Measurements from ENCODE around the gene TUBA1C.

DNA sequence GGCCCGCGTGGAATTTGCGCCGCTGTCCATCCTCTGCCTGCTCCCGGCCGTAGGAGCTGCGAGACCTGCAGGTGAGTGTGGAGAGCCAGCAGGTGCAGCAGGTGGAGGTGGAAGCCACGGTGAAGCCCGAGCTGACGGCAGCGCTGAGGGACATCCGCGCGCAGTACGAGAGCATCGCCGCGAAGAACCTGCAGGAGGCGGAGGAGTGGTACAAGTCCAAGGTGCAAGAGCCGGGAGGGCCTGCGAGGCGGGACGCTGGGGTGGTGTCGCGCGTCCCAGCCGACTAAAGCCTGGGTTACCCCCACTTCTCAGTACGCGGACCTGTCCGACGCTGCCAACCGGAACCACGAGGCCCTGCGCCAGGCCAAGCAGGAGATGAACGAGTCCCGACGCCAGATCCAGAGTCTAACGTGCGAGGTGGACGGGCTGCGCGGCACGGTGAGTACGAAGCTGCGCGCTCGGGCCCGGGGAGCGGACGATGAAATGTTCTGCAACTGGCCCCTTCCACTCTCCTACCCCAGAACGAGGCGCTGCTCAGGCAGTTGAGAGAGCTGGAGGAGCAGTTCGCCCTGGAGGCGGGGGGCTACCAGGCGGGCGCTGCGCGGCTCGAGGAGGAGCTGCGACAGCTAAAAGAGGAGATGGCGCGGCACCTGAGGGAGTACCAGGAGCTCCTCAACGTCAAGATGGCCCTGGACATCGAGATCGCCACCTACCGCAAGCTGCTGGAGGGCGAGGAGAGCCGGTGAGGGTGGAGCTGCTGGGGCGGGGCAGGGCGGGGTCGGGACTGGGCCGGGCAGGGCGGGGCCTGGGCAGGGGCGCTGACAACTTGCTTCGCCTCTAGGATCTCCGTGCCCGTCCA, 32.2 kb downstream of the TUBA1C start:
- TF ChIP-seq CTCF (IDR thresholded peaks at IDR 0.05; ENCODE audit: insufficient read depth, low read length, poor library complexity, severe bottlenecking), result peak; percentile 34
- no peak for TF ChIP-seq EZH2phosphoT487 (conservative IDR thresholded peaks at IDR 0.05; ENCODE audit: low read length)
